ENCODE measurements around the gene NTRK3.
"Not testable (repeated sequence)": the region's sequence is repeated elsewhere in the genome, so short reads cannot be mapped to it uniquely, and the experiment has no call there.

The NTRK3 gene

DNA sequence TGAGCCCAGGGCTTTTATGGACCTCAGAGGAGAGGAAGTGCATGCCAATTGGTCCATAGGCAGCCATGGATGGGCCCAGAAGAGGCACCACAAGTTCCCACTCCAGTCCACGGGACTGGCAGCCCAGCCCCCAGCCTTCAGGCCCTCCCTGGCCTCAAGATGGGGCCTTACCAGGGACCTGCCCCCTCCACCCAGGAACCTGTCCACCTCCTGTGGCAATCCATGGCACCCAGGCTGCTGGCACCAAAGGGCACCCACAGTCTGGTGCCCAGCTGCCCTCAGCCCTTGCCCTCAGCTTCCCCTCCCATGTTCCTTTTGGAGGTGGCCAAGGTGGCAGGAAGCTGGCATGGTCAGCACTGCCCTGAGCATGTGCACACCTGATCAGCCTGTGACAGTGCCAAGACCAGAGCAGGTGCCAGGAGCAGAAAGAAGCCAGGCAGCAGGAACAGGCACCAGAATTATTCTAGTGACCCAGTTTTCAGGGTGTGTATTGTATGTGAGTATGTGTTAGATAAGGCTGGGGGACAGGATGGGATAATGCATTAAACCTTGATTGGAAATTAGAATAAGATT is 415.0 kb downstream of the NTRK3 start:
- no peak for DNase-seq (ENCODE audit: low read depth in 3 of 3, low spot score in 1 of 3)

GRCh38 chr15:87835830-87836229 is 420.7 kb downstream of the NTRK3 start:
- not testable (repeated sequence) for DNase-seq (ENCODE audit: low read depth in 3 of 3, low spot score in 1 of 3)

- not testable (repeated sequence) for DNase-seq (ENCODE audit: low read depth in 3 of 3, low spot score in 1 of 3)
Measured at GRCh38 chr15:87833333-87833732, 423.2 kb downstream of the NTRK3 start.

- DNase-seq (ENCODE audit: low read depth in 3 of 3, low spot score in 1 of 3) = no peak
Measured at GRCh38 chr15:87829332-87830050, 427.0 kb downstream of the NTRK3 start.

DNA sequence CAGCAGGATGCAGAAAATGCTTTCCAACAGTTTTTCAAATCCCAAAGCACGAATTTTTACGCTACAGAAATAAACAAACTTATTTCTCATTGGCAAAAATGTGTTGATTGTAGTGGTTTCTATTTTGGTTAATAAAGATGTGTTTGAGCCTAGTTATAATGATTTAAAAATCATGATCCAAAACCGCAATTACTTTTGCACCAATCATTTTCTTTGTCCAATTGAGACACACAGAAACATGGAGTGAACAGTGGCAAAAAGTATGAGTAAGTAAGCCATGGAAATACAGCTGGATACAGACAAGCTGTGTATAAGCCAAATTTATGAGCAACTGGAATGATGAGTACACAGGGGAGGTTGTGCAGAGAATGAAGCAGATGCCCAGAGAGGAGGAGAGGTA is 427.9 kb downstream of the NTRK3 start:
- no peak for DNase-seq (ENCODE audit: low read depth in 3 of 3, low spot score in 1 of 3)

GRCh38 chr15:87827131-87827530 is 429.4 kb downstream of the NTRK3 start:
- DNase-seq (ENCODE audit: low read depth in 3 of 3, low spot score in 1 of 3) = no peak

GRCh38 chr15:87826119-87826747 is 430.3 kb downstream of the NTRK3 start:
- no peak for DNase-seq (ENCODE audit: low read depth in 3 of 3, low spot score in 1 of 3)

- no peak for DNase-seq (ENCODE audit: low read depth in 3 of 3, low spot score in 1 of 3)
Measured at GRCh38 chr15:87818756-87819155, 437.8 kb downstream of the NTRK3 start.

- DNase-seq (ENCODE audit: low read depth in 3 of 3, low spot score in 1 of 3) = no peak
Measured at GRCh38 chr15:87817553-87817952, 439.0 kb downstream of the NTRK3 start.

- no peak for DNase-seq (ENCODE audit: low read depth in 3 of 3, low spot score in 1 of 3)
Measured at GRCh38 chr15:87816811-87817210, 439.7 kb downstream of the NTRK3 start.

DNA sequence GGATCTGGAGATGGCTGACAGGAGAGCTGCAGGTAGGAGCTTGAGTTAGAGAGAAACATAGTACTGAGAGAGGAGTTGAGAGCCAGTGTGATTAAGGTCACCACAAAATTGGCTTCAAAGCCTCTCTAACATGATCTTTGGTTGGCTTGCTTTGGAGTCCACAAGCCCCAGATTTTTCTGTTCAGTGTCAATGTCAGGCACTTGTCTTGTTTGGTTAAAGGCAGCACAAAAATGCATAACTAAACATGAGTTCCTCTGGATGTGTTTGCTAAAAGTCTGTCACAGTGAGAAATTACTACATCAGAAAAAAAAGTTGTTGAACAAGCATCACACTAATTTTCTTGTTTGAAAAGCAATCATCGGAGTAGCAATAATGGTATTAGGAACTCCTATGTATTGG is 440.5 kb downstream of the NTRK3 start:
- DNase-seq (ENCODE audit: low read depth in 3 of 3, low spot score in 1 of 3) = no peak
